Panc1 (cell line): ENCODE measurements around the gene ABCA1. TPM values are rescaled to one million over a fixed set of nuclear protein-coding genes. Genes with fewer than 3 reads are reported as not detected.

Experiments used
- ATAC-seq: fragments of 200-7000 bp; cut with Tn5 transposase; 2 replicates; pipeline ENCODE4 v1.9.1; 2020; ENCODE audit warnings: mild to moderate bottlenecking, moderate library complexity
- BruUV-seq: library from RNA; stranded (reverse); fragments of 400-500 nt; replicated peaks from 2 replicates; lab custom pipeline; 2021; lab: Mats Ljungman, UMichigan
- CTCF ChIA-PET: fragments of 300-600 bp; sonication (Branson Sonifier 250); formaldehyde crosslinking; loops from one replicate; lab custom pipeline; 2022; ENCODE audit warnings: antibody characterized with exemption; lab: Charles Lee
- POLR2A ChIA-PET: fragments of 300-600 bp; sonication (Branson Sonifier 250); formaldehyde crosslinking; loops from one replicate; lab custom pipeline; 2022; ENCODE audit warnings: antibody characterized with exemption; lab: Charles Lee
- DNase-seq: peaks from one replicate; pipeline ENCODE4 v3.0.0-alpha.2; 2010; ENCODE audit warnings: low read depth, low spot score
- H3K27ac ChIP-seq: 2 replicates; pipeline ENCODE4 v1.5.1; 2011; ENCODE audit warnings: mild to moderate bottlenecking, low read length, inconsistent platforms
- H3K27me3 ChIP-seq: fragments of 200-500 bp; sonication (Bioruptor generic); 2 replicates; pipeline ENCODE4 v1.6.0; 2014; ENCODE audit warnings: low read length, inconsistent platforms; ENCODE audit not compliant: control insufficient read depth, insufficient read depth
- H3K36me3 ChIP-seq: fragments of 200-500 bp; sonication (Bioruptor generic); 2 replicates; pipeline ENCODE4 v1.5.1; 2014; ENCODE audit warnings: inconsistent platforms, mild to moderate bottlenecking, low read length, moderate library complexity; ENCODE audit not compliant: control insufficient read depth, insufficient read depth
- H3K4me1 ChIP-seq: 2 replicates; pipeline ENCODE4 v1.5.1; 2011; ENCODE audit warnings: inconsistent platforms, mild to moderate bottlenecking, low read length, moderate library complexity; ENCODE audit not compliant: control insufficient read depth, insufficient read depth
- H3K4me3 ChIP-seq, 2 experiments: 2 replicates each; pipeline ENCODE4 v1.5.1; 2011 to 2012; ENCODE audit warnings: low read depth in 2 of 2, low read length in 2 of 2, mild to moderate bottlenecking in 2 of 2, inconsistent platforms in 1 of 2, moderate library complexity in 1 of 2
- H3K9me3 ChIP-seq: fragments of 200-500 bp; sonication (Bioruptor generic); 2 replicates; pipeline ENCODE4 v1.5.1; 2014; ENCODE audit warnings: low read depth, mild to moderate bottlenecking, inconsistent platforms, low read length, moderate library complexity; ENCODE audit not compliant: control insufficient read depth, insufficient read depth
- CTCF ChIP-seq: fragments of 450-650 bp; IDR thresholded peaks from 2 replicates; pipeline ENCODE4 v1.5.1; 2017; ENCODE audit warnings: mild to moderate bottlenecking
- POLR2AphosphoS5 ChIP-seq: IDR thresholded peaks from 2 replicates; pipeline ENCODE4 v1.6.1; 2012; ENCODE audit warnings: mild to moderate bottlenecking, low read depth, low read length, moderate library complexity
- SIN3A ChIP-seq: IDR thresholded peaks from 2 replicates; pipeline ENCODE4 v1.6.1; 2012; ENCODE audit warnings: low read depth, mild to moderate bottlenecking, low read length, moderate library complexity, borderline replicate concordance; ENCODE audit not compliant: insufficient read depth
- TCF7L2 ChIP-seq: IDR thresholded peaks from 2 replicates; pipeline ENCODE4 v1.6.1; 2011; ENCODE audit warnings: mild to moderate bottlenecking, low read depth, low read length, inconsistent platforms
- in situ Hi-C: cut with HindIII; loops from 2 replicates; pipeline ENCODE4 v1.10.0; 2016; ENCODE audit warnings: low sequenced_read_pairs, low pct_unique_long_range_greater_than_20kb
- intact Hi-C: fragments of 100-400 bp; cut with micrococcal nuclease; formaldehyde crosslinking; loops from one replicate; pipeline ENCODE4 v1.10.0; 2022; ENCODE audit not compliant: unreplicated experiment
- total RNA-seq: library from RNA; stranded (reverse); gene quantifications from one replicate; pipeline ENCODE4 v1.2.1, GENCODE V29; 2021; ENCODE audit not compliant: unreplicated experiment
- TF ChIP-seq, protein P1 (sequence below), 2 experiments: IDR thresholded peaks; 2 replicates each; pipeline ENCODE4 v1.6.1; 2011 to 2012; ENCODE audit warnings: low read depth in 2 of 2, control low read depth in 1 of 2, low read length in 1 of 2, mild to moderate bottlenecking in 1 of 2, moderate library complexity in 1 of 2; ENCODE audit not compliant: insufficient read depth in 1 of 2

The ABCA1 gene
- total RNA-seq, 1 experiment from 2014 or later = 2.6 TPM

GRCh38 chr9:104842698-104843097, 85.3 kb downstream of the ABCA1 start:
- intact Hi-C loops (no loop called here), in situ Hi-C loops (no loop called here)
- Histone ChIP-seq H3K4me3 (no peak overlapping the region), H3K4me1 (no peaks in the 10 kb centered on the region), H3K9me3 (no peaks in the 10 kb centered on the region), H3K27ac (no peak overlapping the region), H3K27me3 (no peaks in the 10 kb centered on the region), H3K36me3 (no peaks in the 10 kb centered on the region)
- DNase-seq = no peak
- ChIA-PET CTCF (no interaction called here), POLR2A (no interaction called here)
- TF ChIP-seq TCF7L2 = no peak
- no peak for TF ChIP-seq SIN3A
- TF ChIP-seq, protein P1, sequence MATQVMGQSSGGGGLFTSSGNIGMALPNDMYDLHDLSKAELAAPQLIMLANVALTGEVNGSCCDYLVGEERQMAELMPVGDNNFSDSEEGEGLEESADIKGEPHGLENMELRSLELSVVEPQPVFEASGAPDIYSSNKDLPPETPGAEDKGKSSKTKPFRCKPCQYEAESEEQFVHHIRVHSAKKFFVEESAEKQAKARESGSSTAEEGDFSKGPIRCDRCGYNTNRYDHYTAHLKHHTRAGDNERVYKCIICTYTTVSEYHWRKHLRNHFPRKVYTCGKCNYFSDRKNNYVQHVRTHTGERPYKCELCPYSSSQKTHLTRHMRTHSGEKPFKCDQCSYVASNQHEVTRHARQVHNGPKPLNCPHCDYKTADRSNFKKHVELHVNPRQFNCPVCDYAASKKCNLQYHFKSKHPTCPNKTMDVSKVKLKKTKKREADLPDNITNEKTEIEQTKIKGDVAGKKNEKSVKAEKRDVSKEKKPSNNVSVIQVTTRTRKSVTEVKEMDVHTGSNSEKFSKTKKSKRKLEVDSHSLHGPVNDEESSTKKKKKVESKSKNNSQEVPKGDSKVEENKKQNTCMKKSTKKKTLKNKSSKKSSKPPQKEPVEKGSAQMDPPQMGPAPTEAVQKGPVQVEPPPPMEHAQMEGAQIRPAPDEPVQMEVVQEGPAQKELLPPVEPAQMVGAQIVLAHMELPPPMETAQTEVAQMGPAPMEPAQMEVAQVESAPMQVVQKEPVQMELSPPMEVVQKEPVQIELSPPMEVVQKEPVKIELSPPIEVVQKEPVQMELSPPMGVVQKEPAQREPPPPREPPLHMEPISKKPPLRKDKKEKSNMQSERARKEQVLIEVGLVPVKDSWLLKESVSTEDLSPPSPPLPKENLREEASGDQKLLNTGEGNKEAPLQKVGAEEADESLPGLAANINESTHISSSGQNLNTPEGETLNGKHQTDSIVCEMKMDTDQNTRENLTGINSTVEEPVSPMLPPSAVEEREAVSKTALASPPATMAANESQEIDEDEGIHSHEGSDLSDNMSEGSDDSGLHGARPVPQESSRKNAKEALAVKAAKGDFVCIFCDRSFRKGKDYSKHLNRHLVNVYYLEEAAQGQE (IDR thresholded peaks at IDR 0.05; ENCODE audit: insufficient read depth in 1 of 2, low read depth in 2 of 2, low read length in 1 of 2) = no peak
- no peak for TF ChIP-seq CTCF
- no peak for TF ChIP-seq POLR2AphosphoS5
- ATAC-seq = no peak
- no TSS peak for BruUV-seq

- ATAC-seq (no peak), DNase-seq (no peak)
- intact Hi-C loops (no loop called here), in situ Hi-C loops (no loop called here)
- no peaks in the 10 kb centered on the region for H3K9me3 ChIP-seq
- H3K27ac ChIP-seq = no peak overlapping the region
- BruUV-seq = no TSS peak
- H3K36me3 ChIP-seq = no peaks in the 10 kb centered on the region
- H3K4me3 ChIP-seq = no peak overlapping the region
- no peaks in the 10 kb centered on the region for H3K27me3 ChIP-seq
- CTCF ChIA-PET = no interaction called here
- TF ChIP-seq POLR2AphosphoS5 = no peak
- no peak for TF ChIP-seq SIN3A
- TF ChIP-seq, protein P1 (IDR thresholded peaks at IDR 0.05; ENCODE audit: insufficient read depth in 1 of 2, low read depth in 2 of 2, low read length in 1 of 2) = no peak
- no peak for TF ChIP-seq TCF7L2
- TF ChIP-seq CTCF = no peak
- POLR2A ChIA-PET = no interaction called here
- no peaks in the 10 kb centered on the region for H3K4me1 ChIP-seq
Observed at GRCh38 chr9:104841601-104842141, 86.3 kb downstream of the ABCA1 start.
